Sigmoid colon (tissue), 7 donors: ENCODE data around the gene TPX2. TPM values are rescaled to one million over a fixed set of nuclear protein-coding genes. Genes with fewer than 3 reads are reported as not detected.

ENCODE experiments used
- DNase-seq: peaks from one replicate; pipeline ENCODE4 v3.0.0-alpha.2; 2019
- H3K27ac ChIP-seq, 4 donors: fragments of 200-600 bp; sonication (generic); one replicate each; pipeline ENCODE4 v1.5.1; 2016 to 2019; ENCODE audit warnings: mild to moderate bottlenecking in 1 of 4
- H3K27me3 ChIP-seq, 3 donors: fragments of 200-600 bp; sonication (generic); one replicate each; pipeline ENCODE4 v1.5.1; 2019; ENCODE audit warnings: mild to moderate bottlenecking in 1 of 3
- H3K36me3 ChIP-seq, 4 donors: fragments of 200-600 bp; sonication (generic); one replicate each; pipeline ENCODE4 v1.5.1; 2016 to 2019
- H3K4me1 ChIP-seq, 4 donors: fragments of 200-600 bp; sonication (generic); one replicate each; pipeline ENCODE4 v1.5.1; 2017 to 2019
- H3K4me3 ChIP-seq, 4 donors: fragments of 200-600 bp; sonication (generic); one replicate each; pipeline ENCODE4 v1.5.1; 2017 to 2019; ENCODE audit warnings: mild to moderate bottlenecking in 2 of 4, moderate library complexity in 1 of 4
- H3K9me3 ChIP-seq, 4 donors: fragments of 200-600 bp in 3 of 4; sonication (generic) in 3 of 4; one replicate each; pipeline versions ENCODE4 v1.5.1 to v1.6.1; 2013 to 2019
- CTCF ChIP-seq, 4 experiments: fragments of 450-650 bp in 3 of 4; fragments of 200-600 bp in 1 of 4; IDR thresholded peaks; one replicate each; pipeline ENCODE4 v1.5.1; 2016 to 2019; ENCODE audit warnings: antibody characterized with exemption in 4 of 4, mild to moderate bottlenecking in 3 of 4, moderate library complexity in 2 of 4
- EP300 ChIP-seq, 4 donors: sonication (generic); formaldehyde crosslinking; IDR thresholded peaks; one replicate each; pipeline ENCODE4 v1.6.1; 2017; ENCODE audit warnings: antibody characterized with exemption in 4 of 4
- POLR2A ChIP-seq, 2 donors: fragments of 450-650 bp; IDR thresholded peaks; one replicate each; pipeline ENCODE4 v1.6.1; 2016; ENCODE audit warnings: antibody characterized with exemption in 2 of 2, mild to moderate bottlenecking in 2 of 2, moderate library complexity in 2 of 2
- POLR2AphosphoS5 ChIP-seq, 4 donors: sonication (generic); formaldehyde crosslinking; IDR thresholded peaks; one replicate each; pipeline ENCODE4 v1.6.1; 2017; ENCODE audit warnings: antibody characterized with exemption in 4 of 4
- WGBS, 2 donors: extraction: QIAGEN DNeasy Blood & Tissue Kit; methylation state at CpG; one replicate each; pipeline ENCODE4 v1.1.7; 2013; 5-methylcytosine and 5-hydroxymethylcytosine counted together
- intact Hi-C: fragments of 100-400 bp; cut with DNase I; formaldehyde crosslinking; loops from one replicate; pipeline ENCODE4 v1.15.1; 2023
- polyA plus RNA-seq, 3 donors: library from polyadenylated mRNA; stranded (reverse); fragments of 200-250 nt; gene quantifications; one replicate each; pipeline ENCODE4 v1.2.3, GENCODE V29; 2013
- total RNA-seq, 4 donors: library from RNA; depleted of rRNA; stranded (reverse); fragments of >200 nt; gene quantifications; one replicate each; pipeline ENCODE4 v1.1.0, GENCODE V29; 2016
- donor health status: healthy with polysubstance abuse.
- donor health status: Bipolar disorder and iron deficiency.
- donor health status: healthy.

Gene TPX2
- total and polyA plus RNA-seq, 7 donors: 0.36 to 24.0 (median 2.4) TPM; not detected in 2

DNA sequence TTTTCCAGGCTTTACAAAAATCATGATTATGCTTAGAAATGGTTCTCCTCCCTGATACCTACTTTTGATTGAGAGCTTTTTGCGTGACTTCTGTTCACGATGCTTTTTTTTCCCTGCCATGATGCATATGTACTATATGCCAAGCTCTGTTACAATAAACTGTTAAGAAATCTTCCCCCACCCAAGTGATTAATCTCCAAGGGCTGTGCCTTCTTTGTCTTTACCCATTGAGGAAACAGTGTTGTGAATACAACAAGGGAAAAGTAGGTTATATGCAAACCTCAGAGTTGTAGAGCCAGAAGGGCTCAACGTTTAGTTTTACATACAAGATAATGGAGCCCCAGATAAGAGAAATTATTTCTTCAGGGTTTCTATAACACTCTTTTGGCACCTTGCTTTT is 46.0 kb downstream of the TPX2 start:
- no peaks in the 10 kb centered on the region for H3K36me3 ChIP-seq
- H3K27me3 ChIP-seq: no peaks in the 10 kb centered on the region
- no peak for TF ChIP-seq POLR2A (IDR thresholded peaks at IDR 0.05)
- no peak for TF ChIP-seq CTCF (IDR thresholded peaks at IDR 0.05)
- no peak for TF ChIP-seq EP300 (IDR thresholded peaks at IDR 0.05)
- no peak for TF ChIP-seq POLR2AphosphoS5 (IDR thresholded peaks at IDR 0.05)

DNA sequence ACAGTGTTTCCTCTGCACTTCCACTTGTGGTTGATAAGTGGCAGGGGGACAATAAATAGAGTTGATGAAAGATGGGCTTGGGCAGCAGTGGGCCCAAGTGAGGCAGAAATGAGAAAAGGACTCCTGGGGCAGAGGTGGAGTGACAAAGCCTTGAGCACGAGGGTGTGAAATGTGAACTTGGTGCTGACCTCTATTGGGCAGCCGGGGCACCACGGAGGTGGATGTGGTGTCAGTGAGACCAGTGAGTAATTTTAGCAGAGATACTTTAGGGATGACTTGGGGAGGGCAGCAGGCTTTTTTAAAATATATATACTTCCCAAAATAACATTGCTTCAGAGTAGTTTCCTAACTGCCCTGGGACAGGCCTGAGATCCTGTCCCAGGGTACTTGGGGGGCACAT is 49.5 kb downstream of the TPX2 start:
- H3K36me3 ChIP-seq: no peaks in the 10 kb centered on the region
- H3K4me3 ChIP-seq: no peak overlapping the region
- no peak overlapping the region for H3K27ac ChIP-seq
- no peaks in the 10 kb centered on the region for H3K9me3 ChIP-seq
- TF ChIP-seq EP300 (IDR thresholded peaks at IDR 0.05): no peak
- intact Hi-C loops: no loop called here
- WGBS, 2 donors: 71 to 76% methylated on average over 3 of the region's 3 CpGs
- no peaks in the 10 kb centered on the region for H3K27me3 ChIP-seq
- H3K4me1 ChIP-seq: no peaks in the 10 kb centered on the region
- DNase-seq: no peak

More for the DNA sequence above, 46.0 kb downstream of the TPX2 start:
- Histone ChIP-seq H3K9me3 (no peaks in the 10 kb centered on the region), H3K4me3 (no peak overlapping the region), H3K4me1 (no peaks in the 10 kb centered on the region), H3K27ac (no peak overlapping the region)
- 91 to 94% methylated on average over 3 of the region's 3 CpGs for WGBS, 2 donors
- no peak for DNase-seq
- intact Hi-C loops: no loop called here

DNA sequence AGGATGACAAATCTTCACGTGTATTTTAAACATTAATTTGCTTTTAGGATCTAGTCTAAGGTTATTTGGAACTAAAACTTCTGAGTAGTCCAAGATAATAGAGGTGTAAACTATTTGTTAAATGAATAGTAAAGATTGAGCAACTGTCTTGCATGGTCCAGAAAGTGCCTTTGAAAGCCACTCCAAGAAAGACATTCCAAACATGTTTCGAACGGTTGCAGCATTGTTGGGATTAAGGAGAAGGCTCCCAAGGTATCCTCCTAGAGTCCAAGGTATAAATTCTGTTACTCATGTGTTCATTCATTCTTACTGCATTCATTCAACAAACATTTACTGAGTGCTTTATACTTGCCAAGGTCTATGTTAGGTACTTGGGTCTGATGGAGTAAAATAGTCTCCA is 51.3 kb downstream of the TPX2 start:
- Histone ChIP-seq H3K27ac (no peak overlapping the region), H3K36me3 (no peaks in the 10 kb centered on the region), H3K9me3 (no peaks in the 10 kb centered on the region), H3K4me1 (no peaks in the 10 kb centered on the region), H3K27me3 (no peaks in the 10 kb centered on the region), H3K4me3 (no peak overlapping the region)
- intact Hi-C loops: no loop called here
- 95 to 97% methylated on average over 3 of the region's 3 CpGs for whole genome bisulfite sequencing, 2 donors
- no peak for DNase-seq
- no peak for TF ChIP-seq POLR2AphosphoS5 (IDR thresholded peaks at IDR 0.05)
- no peak for TF ChIP-seq EP300 (IDR thresholded peaks at IDR 0.05)
- no peak for TF ChIP-seq CTCF (IDR thresholded peaks at IDR 0.05)
- TF ChIP-seq POLR2A (IDR thresholded peaks at IDR 0.05): no peak

DNA sequence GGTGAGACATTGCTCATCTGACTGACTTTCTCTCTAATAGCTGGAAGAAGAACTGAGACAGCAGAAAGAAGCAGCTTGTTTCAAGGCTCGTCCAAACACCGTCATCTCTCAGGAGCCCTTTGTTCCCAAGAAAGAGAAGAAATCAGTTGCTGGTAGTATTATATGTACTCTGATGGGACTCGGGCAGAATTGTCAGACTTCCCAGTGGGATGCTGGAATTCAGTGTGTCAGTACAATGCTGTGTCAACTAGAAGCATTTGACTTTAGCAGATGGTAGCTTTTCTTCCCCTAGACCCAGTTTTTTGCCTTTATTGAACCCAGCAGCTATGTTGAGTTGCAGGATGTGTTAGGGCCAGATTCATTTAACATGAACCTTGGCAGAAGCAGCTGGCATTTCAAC is 58.3 kb downstream of the TPX2 start:
- Histone ChIP-seq H3K27ac (no peak overlapping the region), H3K4me3 (no peak overlapping the region), H3K9me3 (no peaks in the 10 kb centered on the region), H3K36me3 (no peaks in the 10 kb centered on the region), H3K4me1 (no peaks in the 10 kb centered on the region), H3K27me3 (no peaks in the 10 kb centered on the region)
- intact Hi-C loops: no loop called here
- 94 to 98% methylated on average over 3 of the region's 3 CpGs for WGBS, 2 donors
- no peak for TF ChIP-seq POLR2A (IDR thresholded peaks at IDR 0.05)
- TF ChIP-seq EP300 (IDR thresholded peaks at IDR 0.05): no peak
- no peak for TF ChIP-seq POLR2AphosphoS5 (IDR thresholded peaks at IDR 0.05)
- no peak for TF ChIP-seq CTCF (IDR thresholded peaks at IDR 0.05)
- DNase-seq: no peak

GRCh38 chr20:31801508-31801907 is 62.4 kb downstream of the TPX2 start:
- no peaks in the 10 kb centered on the region for H3K4me1 ChIP-seq

More at GRCh38 chr20:31801508-31801907, 62.4 kb downstream of the TPX2 start:
- intact Hi-C loops: no loop called here
- no peak for TF ChIP-seq POLR2A (IDR thresholded peaks at IDR 0.05)
- TF ChIP-seq CTCF (IDR thresholded peaks at IDR 0.05): no peak
- TF ChIP-seq EP300 (IDR thresholded peaks at IDR 0.05): no peak
- no peak for TF ChIP-seq POLR2AphosphoS5 (IDR thresholded peaks at IDR 0.05)
- Histone ChIP-seq H3K27ac (no peak overlapping the region), H3K9me3 (no peaks in the 10 kb centered on the region), H3K27me3 (no peaks in the 10 kb centered on the region), H3K4me3 (no peak overlapping the region), H3K36me3 (no peaks in the 10 kb centered on the region)
- DNase-seq: no peak
- WGBS, 2 donors: 39 to 77% methylated on average over 7 of the region's 7 CpGs
